IMR-90 (cell line): ENCODE measurements around the gene BAIAP2. TPM values are rescaled to one million over a fixed set of nuclear protein-coding genes. Genes with fewer than 3 reads are reported as not detected.
"Not testable (repeated sequence)": the region's sequence is repeated elsewhere in the genome, so short reads cannot be mapped to it uniquely, and the experiment has no call there.

Experiments used
- ATAC-seq: fragments of 200-7000 bp; cut with Tn5 transposase; 2 replicates; pipeline ENCODE4 v1.9.1; 2020; ENCODE audit warnings: low read depth, mild to moderate bottlenecking, moderate library complexity
- BruUV-seq: library from RNA; stranded (reverse); fragments of 400-500 nt; replicated peaks from 2 replicates; lab custom pipeline; 2021; lab: Mats Ljungman, UMichigan
- CTCF ChIA-PET: fragments of 300-600 bp; formaldehyde crosslinking; extraction: SDS; loops from one replicate; lab custom pipeline; 2021; ENCODE audit warnings: antibody characterized with exemption; lab: Yijun Ruan, JAX
- POLR2A ChIA-PET: fragments of 300-600 bp; sonication (Branson Sonifier 250); formaldehyde crosslinking; loops from one replicate; lab custom pipeline; 2022; ENCODE audit warnings: antibody characterized with exemption; ENCODE audit not compliant: unreplicated experiment; lab: Charles Lee
- DNase-seq: peaks from one replicate; pipeline ENCODE4 v3.0.0; 2013
- H2AFZ ChIP-seq: replicated peaks from 2 replicates; pipeline ENCODE3; 2013; ENCODE audit warnings: low read length, mild to moderate bottlenecking; ENCODE audit not compliant: poor library complexity
- H2AK5ac ChIP-seq: 2 replicates; pipeline ENCODE4 v1.6.1; 2013; ENCODE audit warnings: low read depth, low read length, inconsistent platforms
- H2AK9ac ChIP-seq: replicated peaks from 2 replicates; pipeline ENCODE3; 2013; ENCODE audit warnings: mild to moderate bottlenecking, low read depth, low read length, moderate library complexity; ENCODE audit not compliant: poor library complexity
- H2BK120ac ChIP-seq: 2 replicates; pipeline ENCODE4 v1.6.1; 2013; ENCODE audit warnings: low read depth, low read length, inconsistent platforms
- H2BK15ac ChIP-seq: 3 replicates; pipeline ENCODE4 v1.6.1; 2013; ENCODE audit warnings: low read depth, low read length, inconsistent platforms
- H2BK20ac ChIP-seq: 2 replicates; pipeline ENCODE4 v1.6.1; 2013; ENCODE audit warnings: low read depth, mild to moderate bottlenecking, inconsistent platforms, low read length, moderate library complexity
- H2BK5ac ChIP-seq: 2 replicates; pipeline ENCODE4 v1.6.1; 2013; ENCODE audit warnings: mild to moderate bottlenecking, low read depth, low read length, inconsistent platforms; ENCODE audit not compliant: poor library complexity, severe bottlenecking
- H3K14ac ChIP-seq: replicated peaks from 2 replicates; pipeline ENCODE4 v1.6.1; 2013; ENCODE audit warnings: low read depth, low read length, inconsistent platforms
- H3K18ac ChIP-seq: 2 replicates; pipeline ENCODE4 v1.6.1; 2013; ENCODE audit warnings: low read depth, low read length, control low read depth
- H3K23ac ChIP-seq: 2 replicates; pipeline ENCODE4 v1.6.1; 2013; ENCODE audit warnings: low read depth, low read length, inconsistent platforms
- H3K27ac ChIP-seq: 2 replicates; pipeline ENCODE4 v1.5.1; 2013; ENCODE audit warnings: mild to moderate bottlenecking, control low read depth, low read length; ENCODE audit not compliant: insufficient read depth
- H3K27me3 ChIP-seq: 2 replicates; pipeline ENCODE4 v1.6.1; 2013; ENCODE audit warnings: low read length; ENCODE audit not compliant: control insufficient read depth, insufficient read depth
- H3K36me3 ChIP-seq: 2 replicates; pipeline ENCODE4 v1.6.1; 2013; ENCODE audit warnings: low read length, mixed read lengths; ENCODE audit not compliant: control insufficient read depth, insufficient read depth
- H3K4ac ChIP-seq: 2 replicates; pipeline ENCODE4 v1.6.1; 2013; ENCODE audit warnings: low read depth, low read length, inconsistent platforms
- H3K4me1 ChIP-seq: 2 replicates; pipeline ENCODE4 v1.6.1; 2013; ENCODE audit warnings: low read length, mixed read lengths; ENCODE audit not compliant: control insufficient read depth, insufficient read depth
- H3K4me2 ChIP-seq: 2 replicates; pipeline ENCODE4 v1.6.1; 2013; ENCODE audit warnings: low read depth, mild to moderate bottlenecking, control low read depth, low read length, moderate library complexity
- H3K4me3 ChIP-seq: 2 replicates; pipeline ENCODE4 v1.5.1; 2013; ENCODE audit warnings: low read depth, mild to moderate bottlenecking, control low read depth, low read length, moderate library complexity; ENCODE audit not compliant: insufficient read depth
- H3K56ac ChIP-seq: 2 replicates; pipeline ENCODE4 v1.6.1; 2013; ENCODE audit warnings: low read length, inconsistent platforms; ENCODE audit not compliant: insufficient read depth; ENCODE audit errors: extremely low read depth
- H3K79me1 ChIP-seq, 2 experiments: 2 replicates each; pipeline ENCODE4 v1.6.1; 2013; ENCODE audit warnings: low read length in 2 of 2, inconsistent platforms in 1 of 2, low read depth in 1 of 2
- H3K9ac ChIP-seq: 2 replicates; pipeline ENCODE4 v1.6.1; 2013; ENCODE audit warnings: low read depth, low read length, control low read depth
- H3K9me1 ChIP-seq: 2 replicates; pipeline ENCODE4 v1.6.1; 2013; ENCODE audit warnings: low read length, inconsistent platforms; ENCODE audit not compliant: insufficient read depth
- H3K9me3 ChIP-seq: 2 replicates; pipeline ENCODE4 v1.6.1; 2013; ENCODE audit warnings: low read length; ENCODE audit not compliant: control insufficient read depth, insufficient read depth
- H4K20me1 ChIP-seq: 2 replicates; pipeline ENCODE4 v1.6.1; 2013; ENCODE audit warnings: low read length, inconsistent platforms; ENCODE audit not compliant: insufficient read depth
- H4K5ac ChIP-seq: 2 replicates; pipeline ENCODE4 v1.6.1; 2013; ENCODE audit warnings: mild to moderate bottlenecking, low read depth, low read length, control low read depth
- H4K8ac ChIP-seq, 2 experiments: 2 replicates each; pipeline ENCODE4 v1.6.1; 2013; ENCODE audit warnings: low read depth in 2 of 2, low read length in 2 of 2, control low read depth in 1 of 2, inconsistent platforms in 1 of 2
- H4K91ac ChIP-seq: 2 replicates; pipeline ENCODE4 v1.6.1; 2013; ENCODE audit warnings: low read depth, low read length, inconsistent platforms; ENCODE audit not compliant: insufficient read depth
- WGBS, 2 experiments: methylation state at CpG; one replicate each; pipeline versions ENCODE4 v1.1.5 to v1.1.7; 2013; ENCODE audit warnings: missing lambda C conversion rate in 2 of 2; ENCODE audit not compliant: insufficient read length in 1 of 2; ENCODE audit errors: extremely low coverage in 2 of 2; 5-methylcytosine and 5-hydroxymethylcytosine counted together
- dilution Hi-C: fragments of 300-500 bp; cut with HindIII; formaldehyde crosslinking; loops from one replicate; pipeline ENCODE4 v1.14.3; 2018; ENCODE audit warnings: low sequenced_read_pairs; ENCODE audit not compliant: unreplicated experiment
- in situ Hi-C: fragments of 300-500 bp; cut with MboI; formaldehyde crosslinking; loops from 3 replicates; pipeline ENCODE4 v1.14.3; 2019; ENCODE audit warnings: low sequenced_read_pairs, inconsistent platforms, mixed read lengths
- intact Hi-C: fragments of 100-400 bp; cut with micrococcal nuclease; formaldehyde crosslinking; loops from 2 replicates; pipeline ENCODE4 v1.10.0; 2022
- polyA plus RNA-seq, 3 experiments: library from polyadenylated mRNA; depleted of rRNA; stranded (reverse); fragments of >200 nt; gene quantifications; 2 replicates each; pipeline ENCODE4 v1.2.3, GENCODE V29; 2012; ENCODE audit warnings: low replicate concordance in 1 of 3
- total RNA-seq: library from RNA; depleted of rRNA; stranded (reverse); fragments of >200 nt; gene quantifications from 2 replicates; pipeline ENCODE4 v1.2.3, GENCODE V29; 2012

Gene BAIAP2
- total and polyA plus RNA-seq, 2 of the 4 experiments (the other 2 are of a cell fraction): 18.3 to 32.6 TPM

- H3K18ac ChIP-seq, in situ Hi-C loops, H3K4me3 ChIP-seq, H2BK15ac ChIP-seq, H3K9me3 ChIP-seq, H2AFZ ChIP-seq, H2BK20ac ChIP-seq, H3K9me1 ChIP-seq, intact Hi-C loops, H3K27ac ChIP-seq, POLR2A ChIA-PET, H3K4ac ChIP-seq, H4K20me1 ChIP-seq, H4K5ac ChIP-seq, DNase-seq, H3K9ac ChIP-seq, BruUV-seq, H2AK5ac ChIP-seq, H2BK5ac ChIP-seq, H2AK9ac ChIP-seq, H3K14ac ChIP-seq, H3K4me1 ChIP-seq, CTCF ChIA-PET, H3K79me1 ChIP-seq, H3K56ac ChIP-seq, ATAC-seq, H4K8ac ChIP-seq, H3K23ac ChIP-seq, H2BK120ac ChIP-seq, dilution Hi-C loops, H3K36me3 ChIP-seq, H4K91ac ChIP-seq, H3K4me2 ChIP-seq: not testable (repeated sequence)
- WGBS, 2 experiments: 100% methylated on average over 1 of the region's 9 CpGs; no CpG with 5 or more reads in 1 of the 2 experiments
- H3K27me3 ChIP-seq: peaks cover 24% of the 10 kb centered on the region
Observed at GRCh38 chr17:81154016-81154415, 119.1 kb downstream of the BAIAP2 start.
